HL-60 (cell line): ENCODE data around the gene DERA.

Experiments
- GABPA ChIP-seq: IDR thresholded peaks from 2 replicates; pipeline ENCODE4 v1.6.1; 2012; ENCODE audit warnings: low read depth
- TF ChIP-seq, protein P1 (sequence below): IDR thresholded peaks from one replicate; pipeline ENCODE4 v1.5.1; 2011; ENCODE audit warnings: low read length, control low read depth, inconsistent platforms; ENCODE audit not compliant: insufficient read depth

DNA sequence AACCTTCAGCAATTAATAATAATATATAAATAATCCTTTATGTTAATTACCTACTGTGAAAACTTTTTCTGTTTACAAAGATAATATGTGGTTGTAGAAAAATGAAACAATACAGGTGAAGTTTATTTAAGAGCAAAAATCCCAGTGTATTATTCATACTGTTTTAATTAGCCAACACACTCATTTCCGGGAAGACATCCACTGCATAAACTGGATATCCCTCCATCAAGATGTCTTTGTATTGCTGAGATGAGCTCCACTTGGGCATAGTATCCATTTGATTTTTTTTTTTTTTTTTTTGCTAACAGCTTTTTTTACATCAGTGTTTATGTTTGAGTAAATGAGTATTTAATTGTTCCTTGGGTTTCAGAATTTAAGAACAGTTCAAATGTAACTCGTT is 13.7 kb upstream of the DERA start:
- TF ChIP-seq GABPA = no peak
- TF ChIP-seq, protein P1, sequence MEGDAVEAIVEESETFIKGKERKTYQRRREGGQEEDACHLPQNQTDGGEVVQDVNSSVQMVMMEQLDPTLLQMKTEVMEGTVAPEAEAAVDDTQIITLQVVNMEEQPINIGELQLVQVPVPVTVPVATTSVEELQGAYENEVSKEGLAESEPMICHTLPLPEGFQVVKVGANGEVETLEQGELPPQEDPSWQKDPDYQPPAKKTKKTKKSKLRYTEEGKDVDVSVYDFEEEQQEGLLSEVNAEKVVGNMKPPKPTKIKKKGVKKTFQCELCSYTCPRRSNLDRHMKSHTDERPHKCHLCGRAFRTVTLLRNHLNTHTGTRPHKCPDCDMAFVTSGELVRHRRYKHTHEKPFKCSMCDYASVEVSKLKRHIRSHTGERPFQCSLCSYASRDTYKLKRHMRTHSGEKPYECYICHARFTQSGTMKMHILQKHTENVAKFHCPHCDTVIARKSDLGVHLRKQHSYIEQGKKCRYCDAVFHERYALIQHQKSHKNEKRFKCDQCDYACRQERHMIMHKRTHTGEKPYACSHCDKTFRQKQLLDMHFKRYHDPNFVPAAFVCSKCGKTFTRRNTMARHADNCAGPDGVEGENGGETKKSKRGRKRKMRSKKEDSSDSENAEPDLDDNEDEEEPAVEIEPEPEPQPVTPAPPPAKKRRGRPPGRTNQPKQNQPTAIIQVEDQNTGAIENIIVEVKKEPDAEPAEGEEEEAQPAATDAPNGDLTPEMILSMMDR = no peak
